Brain pericyte (primary cell): ENCODE results near the gene MAPK8IP1.

Experiments used
- DNase-seq: peaks from one replicate; pipeline ENCODE4 v3.0.0-alpha.2; 2012; ENCODE audit warnings: low read depth, low spot score

MAPK8IP1 gene

GRCh38 chr11:45859661-45860140 is 25.8 kb upstream of the MAPK8IP1 start:
- peak; percentile 97 for DNase-seq

- DNase-seq: no peak
These were observed 25.1 kb upstream of the MAPK8IP1 start for GRCh38 chr11:45860348-45860747.

- no peak for DNase-seq
These were observed 24.5 kb upstream of the MAPK8IP1 start for GRCh38 chr11:45860764-45861510.

- DNase-seq: no peak
These were observed 21.4 kb upstream of the MAPK8IP1 start for GRCh38 chr11:45864041-45864440.

- DNase-seq: no peak
These were observed 15.9 kb upstream of the MAPK8IP1 start for GRCh38 chr11:45869551-45869950.

GRCh38 chr11:45870706-45871105 is 14.7 kb upstream of the MAPK8IP1 start:
- DNase-seq: no peak

GRCh38 chr11:45871638-45872037 is 13.8 kb upstream of the MAPK8IP1 start:
- no peak for DNase-seq

- peak; percentile 39 for DNase-seq
These were observed 12.6 kb upstream of the MAPK8IP1 start for GRCh38 chr11:45872651-45873356.

- no peak for DNase-seq
These were observed 9.1 kb upstream of the MAPK8IP1 start for GRCh38 chr11:45876401-45876800.

GRCh38 chr11:45877221-45877620 is 8.2 kb upstream of the MAPK8IP1 start:
- no peak for DNase-seq

- DNase-seq: no peak
These were observed 7.6 kb upstream of the MAPK8IP1 start for GRCh38 chr11:45877845-45878244.

- no peak for DNase-seq
These were observed 5.4 kb upstream of the MAPK8IP1 start for GRCh38 chr11:45879803-45880686.

- DNase-seq: peak; percentile 67
These were observed 4.5 kb upstream of the MAPK8IP1 start for GRCh38 chr11:45880772-45881570.

- DNase-seq: peak; percentile 33
These were observed 3.6 kb upstream of the MAPK8IP1 start for GRCh38 chr11:45881708-45882368.

GRCh38 chr11:45884596-45885185 is 760 bp upstream of the MAPK8IP1 start:
- no peak for DNase-seq

GRCh38 chr11:45885921-45886721 is 670 bp downstream of the MAPK8IP1 start:
- no peak for DNase-seq

- DNase-seq: no peak
These were observed 1.5 kb downstream of the MAPK8IP1 start for GRCh38 chr11:45886816-45887520.

- DNase-seq: no peak
These were observed 2.1 kb downstream of the MAPK8IP1 start for GRCh38 chr11:45887587-45887986.

- no peak for DNase-seq
These were observed 4.1 kb downstream of the MAPK8IP1 start for GRCh38 chr11:45889555-45889954.
